GM06990 (cell line): ENCODE data around the gene SEPTIN1.
A peak's percentile ranks its signal among the peaks of the same experiment; 100 is the strongest.

Source experiments
- DNase-seq: peaks from one replicate; pipeline ENCODE4 v3.0.0-alpha.2; 2011; ENCODE audit not compliant: insufficient read length; ENCODE audit errors: extremely low read depth
- H3K27me3 ChIP-seq: replicated peaks from 2 replicates; pipeline ENCODE4 v1.6.0; 2011; ENCODE audit warnings: low read length; ENCODE audit not compliant: control insufficient read depth, insufficient read depth
- H3K36me3 ChIP-seq: 2 replicates; pipeline ENCODE4 v1.5.1; 2011; ENCODE audit warnings: low read length; ENCODE audit not compliant: control insufficient read depth, insufficient read depth
- H3K4me3 ChIP-seq: replicated peaks from 2 replicates; pipeline ENCODE4 v1.5.1; 2011; ENCODE audit warnings: low read depth, mild to moderate bottlenecking, control low read depth, low read length
- CTCF ChIP-seq: IDR thresholded peaks from 2 replicates; pipeline ENCODE4 v1.5.1; 2011; ENCODE audit warnings: low read length, control low read depth, mild to moderate bottlenecking, inconsistent platforms; ENCODE audit not compliant: insufficient read depth, poor library complexity, severe bottlenecking

SEPTIN1 gene

GRCh38 chr16:30352488-30353401, 29.6 kb downstream of the SEPTIN1 start:
- Histone ChIP-seq H3K27me3 (no peaks in the 10 kb centered on the region), H3K4me3 (no peak overlapping the region), H3K36me3 (peaks cover 17% of the 10 kb centered on the region)
- peak; percentile 7 for TF ChIP-seq CTCF
- no peak for DNase-seq

DNA sequence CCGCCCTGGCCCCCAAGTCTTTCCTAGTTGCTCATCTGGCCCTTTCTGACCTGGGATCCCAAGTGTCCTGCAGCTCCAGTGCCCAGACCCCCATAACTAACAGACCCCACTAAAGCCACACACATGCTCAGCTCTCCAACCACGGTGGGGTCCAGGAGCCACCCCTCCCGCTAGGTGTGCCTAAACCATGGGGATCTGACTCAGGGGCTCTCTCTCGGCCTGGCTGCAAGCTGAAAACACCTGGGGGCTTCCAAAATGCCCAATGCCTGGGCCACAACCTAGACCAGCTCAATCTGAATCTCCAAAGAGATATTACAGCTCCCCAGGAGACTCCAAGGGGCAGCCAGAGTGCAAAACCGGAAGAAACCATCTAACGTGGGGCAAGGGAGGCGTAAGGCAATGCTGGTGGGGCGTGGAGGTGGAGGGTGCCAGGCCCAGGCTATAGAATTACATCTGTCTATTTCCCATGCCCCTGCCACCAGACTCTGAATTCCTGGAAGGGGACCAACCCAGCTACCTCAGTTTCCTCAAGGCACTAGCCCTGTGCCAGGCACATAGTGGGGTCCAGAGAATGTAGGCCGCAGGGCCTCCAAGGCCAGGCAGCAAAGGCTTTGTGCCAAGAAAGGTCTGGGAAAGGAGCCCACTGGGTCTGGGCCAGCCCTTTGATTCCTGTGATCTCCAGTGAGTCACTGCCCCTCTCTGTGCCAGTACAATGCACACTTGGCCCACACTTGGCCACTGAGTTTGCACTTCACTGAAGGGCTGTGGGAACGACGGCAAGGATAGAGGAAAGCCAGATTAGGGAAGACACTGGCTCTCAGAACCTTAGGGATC, 30.6 kb downstream of the SEPTIN1 start:
- Histone ChIP-seq H3K4me3 (no peak overlapping the region), H3K36me3 (peaks cover 14% of the 10 kb centered on the region), H3K27me3 (no peaks in the 10 kb centered on the region)
- no peak for TF ChIP-seq CTCF
- no peak for DNase-seq

GRCh38 chr16:30351001-30351441, 31.3 kb downstream of the SEPTIN1 start:
- no peak for TF ChIP-seq CTCF
- Histone ChIP-seq H3K27me3 (no peaks in the 10 kb centered on the region), H3K4me3 (no peak overlapping the region), H3K36me3 (peaks cover 14% of the 10 kb centered on the region)
- no peak for DNase-seq

DNA sequence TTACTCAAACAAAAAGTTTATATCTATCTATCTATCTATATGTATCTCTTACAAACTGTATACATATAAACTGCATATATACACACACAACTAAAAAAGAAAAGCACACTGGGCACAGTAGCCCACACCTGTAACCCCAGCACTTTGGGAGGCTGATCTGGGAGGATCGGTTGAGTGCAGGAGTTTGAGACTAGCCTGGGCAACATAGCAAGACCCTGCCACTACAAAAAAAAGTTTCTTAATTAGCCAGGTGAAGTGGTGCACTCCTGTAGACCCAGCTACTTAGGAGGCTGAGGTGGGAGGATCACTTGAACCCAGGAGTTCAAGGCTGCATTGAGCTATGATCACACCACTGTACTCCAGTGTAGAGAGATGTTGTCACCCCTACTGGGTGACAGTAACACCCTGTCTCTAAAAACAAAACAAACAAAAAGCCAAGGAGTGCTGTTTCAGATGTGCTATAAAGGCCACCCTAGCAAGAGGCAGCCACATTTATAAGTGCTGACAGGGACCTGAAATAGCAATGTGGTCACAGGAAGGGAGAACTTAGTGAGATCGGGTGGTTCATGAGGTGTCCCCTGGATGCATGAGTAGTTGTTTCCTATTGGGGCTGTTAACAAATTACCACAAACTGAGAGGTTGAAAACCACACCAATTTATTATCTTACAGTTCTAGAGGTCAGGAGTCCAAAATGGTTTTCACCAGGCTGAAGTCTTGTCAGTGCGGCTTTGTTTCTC, 32.1 kb downstream of the SEPTIN1 start:
- no peak overlapping the region for H3K4me3 ChIP-seq
- peaks cover 14% of the 10 kb centered on the region for H3K36me3 ChIP-seq
- H3K27me3 ChIP-seq, result no peaks in the 10 kb centered on the region
- no peak for TF ChIP-seq CTCF
- DNase-seq, result peak; percentile 71

GRCh38 chr16:30349675-30350074, 32.7 kb downstream of the SEPTIN1 start:
- DNase-seq, result no peak
- Histone ChIP-seq H3K36me3 (peaks cover 14% of the 10 kb centered on the region), H3K4me3 (no peak overlapping the region), H3K27me3 (no peaks in the 10 kb centered on the region)
- TF ChIP-seq CTCF, result no peak
